ENCODE measurements around the gene FBXL17. TPM values are rescaled to one million over a fixed set of nuclear protein-coding genes. Genes with fewer than 3 reads are reported as not detected.

FBXL17 gene
- total RNA-seq, 1 experiment from 2014 or later: 5.3 TPM

GRCh38 chr5:108122702-108123101 is 259.2 kb downstream of the FBXL17 start:
- no peaks in the 10 kb centered on the region for H3K9me3 ChIP-seq (ENCODE audit: control insufficient read depth, low read depth, low read length)
- no peak overlapping the region for H2BK15ac ChIP-seq (ENCODE audit: low read depth, low read length)
- no CpG with 5 or more reads among the region's 4 CpGs for WGBS (ENCODE audit: extremely low coverage, insufficient read length, low lambda C conversion rate)
- H2BK120ac ChIP-seq (ENCODE audit: low read depth, low read length, poor library complexity, severe bottlenecking): no peak overlapping the region
- Mint-ChIP-seq H3K27me3 (ENCODE audit: low read depth) (no peaks in the 10 kb centered on the region), H3K4me3 (no peak overlapping the region), H3K27ac (peak overlapping the region in 1 of 3 experiments; percentile 52; a peak in 2 of 7 replicates), H3K36me3 (ENCODE audit: insufficient read depth in 1 of 3, low read depth in 3 of 3) (no peaks in the 10 kb centered on the region), H3K9me3 (no peaks in the 10 kb centered on the region), H3K4me1 (peaks cover 15 to 24% of the 10 kb centered on the region in 2 experiments)
- H3K9ac ChIP-seq (ENCODE audit: extremely low read depth, insufficient read length, low read length): no peak overlapping the region
- H3K18ac ChIP-seq (ENCODE audit: insufficient read length, low read depth, low read length): no peak overlapping the region
- no peak overlapping the region for H2BK5ac ChIP-seq (ENCODE audit: insufficient read length, low read length)
- no peak overlapping the region for H3K14ac ChIP-seq (ENCODE audit: insufficient read depth, low read length)
- no peaks in the 10 kb centered on the region for H3K23me2 ChIP-seq (ENCODE audit: insufficient read length, low read depth, low read length, poor library complexity, severe bottlenecking)
- DNase-seq: no peak
- H4K5ac ChIP-seq (ENCODE audit: insufficient read length, low read depth, low read length): no peak overlapping the region
- no peaks in the 10 kb centered on the region; the same call in 1 of the 2 replicates for H3K79me2 ChIP-seq (ENCODE audit: insufficient read depth, low read length)
- TF ChIP-seq, protein P1, sequence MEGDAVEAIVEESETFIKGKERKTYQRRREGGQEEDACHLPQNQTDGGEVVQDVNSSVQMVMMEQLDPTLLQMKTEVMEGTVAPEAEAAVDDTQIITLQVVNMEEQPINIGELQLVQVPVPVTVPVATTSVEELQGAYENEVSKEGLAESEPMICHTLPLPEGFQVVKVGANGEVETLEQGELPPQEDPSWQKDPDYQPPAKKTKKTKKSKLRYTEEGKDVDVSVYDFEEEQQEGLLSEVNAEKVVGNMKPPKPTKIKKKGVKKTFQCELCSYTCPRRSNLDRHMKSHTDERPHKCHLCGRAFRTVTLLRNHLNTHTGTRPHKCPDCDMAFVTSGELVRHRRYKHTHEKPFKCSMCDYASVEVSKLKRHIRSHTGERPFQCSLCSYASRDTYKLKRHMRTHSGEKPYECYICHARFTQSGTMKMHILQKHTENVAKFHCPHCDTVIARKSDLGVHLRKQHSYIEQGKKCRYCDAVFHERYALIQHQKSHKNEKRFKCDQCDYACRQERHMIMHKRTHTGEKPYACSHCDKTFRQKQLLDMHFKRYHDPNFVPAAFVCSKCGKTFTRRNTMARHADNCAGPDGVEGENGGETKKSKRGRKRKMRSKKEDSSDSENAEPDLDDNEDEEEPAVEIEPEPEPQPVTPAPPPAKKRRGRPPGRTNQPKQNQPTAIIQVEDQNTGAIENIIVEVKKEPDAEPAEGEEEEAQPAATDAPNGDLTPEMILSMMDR (conservative IDR thresholded peaks at IDR 0.05): no peak
- no peak overlapping the region for H3K56ac ChIP-seq (ENCODE audit: insufficient read length, low read depth, low read length)
- no peaks in the 10 kb centered on the region for H3K79me1 ChIP-seq (ENCODE audit: insufficient read depth, low read depth, low read length, poor library complexity, severe bottlenecking)
- H3T11ph ChIP-seq (ENCODE audit: low read length): no peak overlapping the region
- H3K23ac ChIP-seq (ENCODE audit: insufficient read length, low read depth, low read length): no peak overlapping the region
- no peaks in the 10 kb centered on the region for H3K27me3 ChIP-seq (ENCODE audit: insufficient read depth, low read length)
- H2BK20ac ChIP-seq (ENCODE audit: low read depth, low read length, poor library complexity, severe bottlenecking): no peak overlapping the region
- no peak overlapping the region for H2AK5ac ChIP-seq (ENCODE audit: insufficient read length, low read length)
- no peaks in the 10 kb centered on the region for H4K20me1 ChIP-seq (ENCODE audit: control insufficient read depth, insufficient read depth, insufficient read length)
- no peak overlapping the region for H2AFZ ChIP-seq (ENCODE audit: low read length)
- H3K4me2 ChIP-seq (ENCODE audit: insufficient read depth, insufficient read length, low read length): no peak overlapping the region
- no peak overlapping the region for H3K4ac ChIP-seq (ENCODE audit: low read depth, low read length)
- H3K4me1 ChIP-seq (ENCODE audit: insufficient read depth, low read length): no peaks in the 10 kb centered on the region; the same call in 1 of the 2 replicates
- no peak overlapping the region for H2BK12ac ChIP-seq (ENCODE audit: insufficient read length, low read depth, low read length)
- no peak overlapping the region for H3K27ac ChIP-seq (ENCODE audit: insufficient read length, low read depth, low read length)
- H4K91ac ChIP-seq (ENCODE audit: insufficient read length, low read depth, low read length): no peak overlapping the region
- no peak overlapping the region for H4K8ac ChIP-seq (replicated peaks; ENCODE audit: insufficient read length, low read depth, low read length)
